Measurements from ENCODE around the gene FAM50B.

DNA sequence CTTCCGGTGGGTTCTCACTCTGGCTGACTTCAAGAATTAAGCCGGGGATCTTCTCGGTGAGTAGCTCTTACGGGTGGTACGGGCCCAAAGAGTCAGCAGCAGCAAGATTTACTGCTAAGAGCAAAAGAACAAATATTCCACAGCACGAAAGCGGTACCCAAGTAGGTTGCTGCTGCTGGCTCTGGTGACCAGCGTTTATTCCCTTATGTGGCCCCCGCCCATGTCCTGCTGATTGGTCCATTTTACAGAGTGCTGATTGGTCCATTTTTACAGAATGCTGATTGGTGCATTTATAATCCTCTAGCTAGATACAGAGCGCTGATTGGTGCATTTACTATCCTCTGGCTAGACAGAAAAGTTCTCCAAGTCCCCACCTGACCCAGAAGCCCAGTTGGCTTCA is 44.3 kb downstream of the FAM50B start:
- TF ChIP-seq POLR2AphosphoS5 (IDR thresholded peaks at IDR 0.05) (no peak), CTCF (IDR thresholded peaks at IDR 0.05 in 8 of 11, conservative IDR thresholded peaks at IDR 0.05 in 3 of 11) (no peak), POLR2A (IDR thresholded peaks at IDR 0.05) (no peak)

Data from spleen (tissue), 7 donors.